Measurements from ENCODE around the gene SMAD3.

SMAD3 gene

GRCh38 chr15:67232591-67232990 is 167.2 kb downstream of the SMAD3 start:
- ATAC-seq (no peak), DNase-seq (no peak)

GRCh38 chr15:67240235-67241131 is 175.1 kb downstream of the SMAD3 start:
- DNase-seq (no peak), ATAC-seq (no peak)

- ATAC-seq: peak; percentile 82
- no peak for DNase-seq
Measured at GRCh38 chr15:67241132-67241855, 175.9 kb downstream of the SMAD3 start.

GRCh38 chr15:67242708-67243111 is 177.3 kb downstream of the SMAD3 start:
- ATAC-seq (no peak), DNase-seq (no peak)
